Neuronal stem cell (in vitro differentiated cells): ENCODE results near the gene SNCB.

Experiments
- DNase-seq: peaks from one replicate; pipeline ENCODE4 v3.0.0-alpha.2; 2013; ENCODE audit warnings: low spot score
- H2AFZ ChIP-seq: one replicate; pipeline ENCODE4 v1.6.1; 2013; ENCODE audit warnings: mild to moderate bottlenecking, low read length, inconsistent platforms
- H2AK5ac ChIP-seq: 2 replicates; pipeline ENCODE4 v1.6.1; 2013; ENCODE audit warnings: low read depth, mild to moderate bottlenecking, inconsistent platforms, low read length, moderate library complexity, mixed read lengths
- H2BK120ac ChIP-seq: 2 replicates; pipeline ENCODE4 v1.6.1; 2013; ENCODE audit warnings: low read depth, mild to moderate bottlenecking, inconsistent platforms, low read length, moderate library complexity, mixed read lengths
- H2BK12ac ChIP-seq: one replicate; pipeline ENCODE4 v1.6.1; 2013; ENCODE audit warnings: low read length, inconsistent platforms
- H2BK15ac ChIP-seq: 2 replicates; pipeline ENCODE4 v1.6.1; 2013; ENCODE audit warnings: mild to moderate bottlenecking, low read length, inconsistent platforms, mixed read lengths
- H2BK5ac ChIP-seq: one replicate; pipeline ENCODE4 v1.6.1; 2013; ENCODE audit warnings: inconsistent platforms, mild to moderate bottlenecking, low read length, moderate library complexity
- H3K14ac ChIP-seq: one replicate; pipeline ENCODE4 v1.6.1; 2013; ENCODE audit warnings: low read length, inconsistent platforms
- H3K18ac ChIP-seq: 2 replicates; pipeline ENCODE4 v1.6.1; 2013; ENCODE audit warnings: low read length, inconsistent platforms
- H3K23ac ChIP-seq: 2 replicates; pipeline ENCODE4 v1.6.1; 2013; ENCODE audit warnings: low read depth, mild to moderate bottlenecking, mixed read lengths, low read length, inconsistent platforms; ENCODE audit not compliant: poor library complexity
- H3K27ac ChIP-seq: replicated peaks from 3 replicates; pipeline ENCODE4 v1.5.1; 2013; ENCODE audit warnings: low read length, inconsistent platforms
- H3K27me3 ChIP-seq, 3 experiments: 2 replicates each; pipeline ENCODE4 v1.6.1; 2013; ENCODE audit warnings: low read length in 3 of 3, mild to moderate bottlenecking in 2 of 3, inconsistent platforms in 1 of 3, low read depth in 1 of 3, mixed read lengths in 1 of 3, moderate library complexity in 1 of 3; ENCODE audit not compliant: control insufficient read depth in 3 of 3, insufficient read depth in 3 of 3
- H3K36me3 ChIP-seq, 2 donors: replicated peaks in 1 of 2; 2 replicates each; pipeline ENCODE4 v1.6.1; 2013; ENCODE audit warnings: low read length in 2 of 2; ENCODE audit not compliant: control insufficient read depth in 2 of 2, insufficient read depth in 2 of 2
- H3K4ac ChIP-seq: 2 replicates; pipeline ENCODE4 v1.6.1; 2013; ENCODE audit warnings: inconsistent platforms, mild to moderate bottlenecking, low read length, moderate library complexity
- H3K4me1 ChIP-seq, 2 donors: 1 replicate in 1 of 2; 2 replicates in 1 of 2; pipeline ENCODE4 v1.6.1; 2013; ENCODE audit warnings: low read length in 2 of 2, low read depth in 1 of 2; ENCODE audit not compliant: control insufficient read depth in 2 of 2, insufficient read depth in 1 of 2
- H3K4me2 ChIP-seq: one replicate; pipeline ENCODE4 v1.6.1; 2013; ENCODE audit warnings: mild to moderate bottlenecking, low read length, inconsistent platforms; ENCODE audit not compliant: insufficient read depth, poor library complexity, severe bottlenecking
- H3K4me3 ChIP-seq, 2 donors: 2 replicates each; pipeline ENCODE4 v1.5.1; 2013; ENCODE audit warnings: low read length in 2 of 2, mild to moderate bottlenecking in 2 of 2, inconsistent platforms in 1 of 2, moderate library complexity in 1 of 2
- H3K79me1 ChIP-seq: one replicate; pipeline ENCODE4 v1.6.1; 2013; ENCODE audit warnings: low read depth, mild to moderate bottlenecking, inconsistent platforms, low read length, moderate library complexity
- H3K9ac ChIP-seq: one replicate; pipeline ENCODE4 v1.6.1; 2013; ENCODE audit warnings: mild to moderate bottlenecking, low read depth, low read length, inconsistent platforms; ENCODE audit not compliant: poor library complexity
- H3K9me3 ChIP-seq, 2 donors: replicated peaks in 1 of 2; 2 replicates each; pipeline versions ENCODE3 to v1.6.1; 2013; ENCODE audit warnings: low read length in 2 of 2, mild to moderate bottlenecking in 2 of 2, inconsistent platforms in 1 of 2, low read depth in 1 of 2, mixed read lengths in 1 of 2, moderate library complexity in 1 of 2; ENCODE audit not compliant: control insufficient read depth in 2 of 2, insufficient read depth in 1 of 2
- H4K8ac ChIP-seq: one replicate; pipeline ENCODE4 v1.6.1; 2013; ENCODE audit warnings: low read depth, mild to moderate bottlenecking, inconsistent platforms, low read length, moderate library complexity
- H4K91ac ChIP-seq: one replicate; pipeline ENCODE4 v1.6.1; 2013; ENCODE audit warnings: low read length, low read depth, mild to moderate bottlenecking, inconsistent platforms; ENCODE audit not compliant: poor library complexity
- WGBS, 2 donors: extraction: QIAGEN DNeasy Blood & Tissue Kit; methylation state at CpG; one replicate each; pipeline ENCODE4 v1.1.7; 2013; ENCODE audit warnings: missing lambda C conversion rate in 2 of 2, mixed read lengths in 1 of 2; ENCODE audit not compliant: insufficient read length in 2 of 2, insufficient replicate concordance in 1 of 2; ENCODE audit errors: extremely low coverage in 2 of 2; 5-methylcytosine and 5-hydroxymethylcytosine counted together

The SNCB gene

GRCh38 chr5:176621661-176622079 lies 8.7 kb downstream of the SNCB start:
- Histone ChIP-seq H3K27me3 (peaks cover 14 to 91% (median 47%) of the 10 kb centered on the region in 3 experiments), H2AFZ (no peak overlapping the region), H4K91ac (no peak overlapping the region), H2BK12ac (no peak overlapping the region), H3K18ac (peak overlapping the region; percentile 19), H2BK5ac (no peak overlapping the region), H3K4me1 (peaks cover 8 to 23% of the 10 kb centered on the region in 2 donors), H3K36me3 (no peaks in the 10 kb centered on the region), H3K14ac (no peak overlapping the region), H3K4ac (no peak overlapping the region), H2BK120ac (no peak overlapping the region), H2AK5ac (no peak overlapping the region), H3K9me3 (peaks cover 0 to 6% of the 10 kb centered on the region in 2 donors), H3K4me2 (no peak overlapping the region), H3K27ac (no peak overlapping the region), H3K9ac (no peak overlapping the region), H3K23ac (no peak overlapping the region), H2BK15ac (peak overlapping the region; percentile 54), H4K8ac (no peak overlapping the region), H3K79me1 (no peaks in the 10 kb centered on the region), H3K4me3 (peak overlapping the region in 1 of 2 donors; percentile 62)
- WGBS, 2 donors: no CpG with 5 or more reads among the region's 13 CpGs
- DNase-seq: no peak

GRCh38 chr5:176620333-176620981 lies 9.9 kb downstream of the SNCB start:
- Histone ChIP-seq H3K18ac (peak overlapping the region; percentile 57), H4K8ac (no peak overlapping the region), H2AFZ (peak overlapping the region; percentile 65), H4K91ac (no peak overlapping the region), H2BK12ac (peak overlapping the region; percentile 90), H3K9me3 (peaks cover 0 to 6% of the 10 kb centered on the region in 2 donors), H2BK120ac (no peak overlapping the region), H3K36me3 (no peaks in the 10 kb centered on the region), H3K14ac (no peak overlapping the region), H3K4me3 (no peak overlapping the region), H2BK15ac (peak overlapping the region; percentile 81), H3K23ac (no peak overlapping the region), H3K4me1 (peaks cover 8 to 23% of the 10 kb centered on the region in 2 donors), H3K79me1 (no peaks in the 10 kb centered on the region), H2AK5ac (peak overlapping the region; percentile 75), H3K4me2 (peak overlapping the region; percentile 33), H3K9ac (peak overlapping the region; percentile 21), H3K27me3 (peaks cover 14 to 85% (median 51%) of the 10 kb centered on the region in 3 experiments), H2BK5ac (peak overlapping the region; percentile 75), H3K27ac (no peak overlapping the region), H3K4ac (no peak overlapping the region)
- no CpG with 5 or more reads among the region's 32 CpGs for WGBS, 2 donors
- no peak for DNase-seq

- peaks cover 14 to 84% (median 49%) of the 10 kb centered on the region in 3 experiments for H3K27me3 ChIP-seq
- H3K18ac ChIP-seq: peak overlapping the region; percentile 84
- H3K4me3 ChIP-seq: peak overlapping the region in 1 of 2 donors; percentile 64
Observed at GRCh38 chr5:176619569-176620332, 10.6 kb downstream of the SNCB start.

GRCh38 chr5:176619203-176619568 lies 11.1 kb downstream of the SNCB start:
- H3K27me3 ChIP-seq: peaks cover 14 to 83% (median 49%) of the 10 kb centered on the region in 3 experiments
- H2BK12ac ChIP-seq: no peak overlapping the region
- WGBS, 2 donors: no CpG with 5 or more reads among the region's 31 CpGs
- peak overlapping the region in 1 of 2 donors; percentile 64 for H3K4me3 ChIP-seq
- no peak overlapping the region for H4K91ac ChIP-seq
- H3K18ac ChIP-seq: no peak overlapping the region
- H3K4me1 ChIP-seq: peaks cover 8 to 25% of the 10 kb centered on the region in 2 donors
- DNase-seq: peak; percentile 89
- no peak overlapping the region for H4K8ac ChIP-seq
- peak overlapping the region; percentile 57 for H3K9ac ChIP-seq
- H2BK15ac ChIP-seq: no peak overlapping the region
- H3K9me3 ChIP-seq: peaks cover 0 to 6% of the 10 kb centered on the region in 2 donors
- H2BK120ac ChIP-seq: no peak overlapping the region
- no peak overlapping the region for H2BK5ac ChIP-seq
- no peak overlapping the region for H3K14ac ChIP-seq
- peak overlapping the region; percentile 93 for H3K23ac ChIP-seq
- no peak overlapping the region for H3K27ac ChIP-seq
- H3K36me3 ChIP-seq: no peaks in the 10 kb centered on the region
- peak overlapping the region; percentile 48 for H3K4me2 ChIP-seq
- H3K79me1 ChIP-seq: no peaks in the 10 kb centered on the region
- H2AFZ ChIP-seq: peak overlapping the region; percentile 82
- peak overlapping the region; percentile 60 for H2AK5ac ChIP-seq
- H3K4ac ChIP-seq: no peak overlapping the region

More at GRCh38 chr5:176619569-176620332, 10.6 kb downstream of the SNCB start:
- H3K4me1 ChIP-seq: peaks cover 8 to 23% of the 10 kb centered on the region in 2 donors
- no peak overlapping the region for H2BK5ac ChIP-seq
- no peaks in the 10 kb centered on the region for H3K36me3 ChIP-seq
- DNase-seq: no peak
- H3K4me2 ChIP-seq: peak overlapping the region; percentile 48
- H3K79me1 ChIP-seq: no peaks in the 10 kb centered on the region
- peak overlapping the region; percentile 9 for H3K9ac ChIP-seq
- peak overlapping the region; percentile 60 for H2AK5ac ChIP-seq
- peak overlapping the region; percentile 78 for H2BK15ac ChIP-seq
- H3K9me3 ChIP-seq: peaks cover 0 to 6% of the 10 kb centered on the region in 2 donors
- H3K14ac ChIP-seq: peak overlapping the region; percentile 71
- H3K27ac ChIP-seq: no peak overlapping the region
- no peak overlapping the region for H4K91ac ChIP-seq
- no CpG with 5 or more reads among the region's 59 CpGs for WGBS, 2 donors
- H4K8ac ChIP-seq: peak overlapping the region; percentile 82
- peak overlapping the region; percentile 93 for H3K23ac ChIP-seq
- peak overlapping the region; percentile 65 for H2AFZ ChIP-seq
- H3K4ac ChIP-seq: peak overlapping the region; percentile 46
- no peak overlapping the region for H2BK120ac ChIP-seq
- no peak overlapping the region for H2BK12ac ChIP-seq
